Limb (tissue), 2 donors: ENCODE data around the gene ANO2.
"Not testable (repeated sequence)": the region's sequence is repeated elsewhere in the genome, so short reads cannot be mapped to it uniquely, and the experiment has no call there.

ENCODE experiments used
- DNase-seq, 2 donors: peaks; one replicate each; pipeline ENCODE4 v3.0.0-alpha.2; 2016; ENCODE audit errors: extremely low spot score in 2 of 2

The ANO2 gene

GRCh38 chr12:5556946-5557673, 387.9 kb downstream of the ANO2 start:
- DNase-seq: peak in 1 of 2 donors; percentile 19

DNA sequence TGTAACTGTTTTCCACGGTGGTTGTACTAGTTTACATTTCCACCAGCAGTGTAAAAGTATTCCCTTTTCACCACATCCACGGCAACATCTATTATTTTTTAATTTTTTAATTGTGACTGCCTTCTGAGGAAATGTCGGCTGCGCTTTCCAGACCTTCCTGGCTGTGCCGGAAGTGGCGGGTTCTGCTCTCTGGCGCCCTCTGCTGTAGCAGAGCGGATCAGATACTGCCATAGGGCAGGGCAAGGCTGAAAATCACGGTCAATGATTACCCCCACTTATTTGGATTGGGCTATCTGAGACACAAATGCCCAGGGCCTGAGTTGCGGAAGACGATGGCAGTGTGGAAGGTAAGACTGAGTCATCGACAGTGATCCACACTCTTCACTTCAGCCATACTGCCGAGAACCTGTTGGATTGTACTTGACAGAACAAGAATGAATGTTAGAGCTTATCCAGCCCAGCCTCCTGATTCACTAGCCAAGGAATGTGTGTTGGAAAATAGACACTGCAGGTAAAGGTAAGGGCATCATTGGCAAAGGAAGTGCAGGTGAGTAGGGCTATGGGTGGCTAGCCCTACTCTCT, 388.9 kb downstream of the ANO2 start:
- DNase-seq: no peak

- DNase-seq: no peak
Measured at GRCh38 chr12:5554711-5555110, 390.3 kb downstream of the ANO2 start.

DNA sequence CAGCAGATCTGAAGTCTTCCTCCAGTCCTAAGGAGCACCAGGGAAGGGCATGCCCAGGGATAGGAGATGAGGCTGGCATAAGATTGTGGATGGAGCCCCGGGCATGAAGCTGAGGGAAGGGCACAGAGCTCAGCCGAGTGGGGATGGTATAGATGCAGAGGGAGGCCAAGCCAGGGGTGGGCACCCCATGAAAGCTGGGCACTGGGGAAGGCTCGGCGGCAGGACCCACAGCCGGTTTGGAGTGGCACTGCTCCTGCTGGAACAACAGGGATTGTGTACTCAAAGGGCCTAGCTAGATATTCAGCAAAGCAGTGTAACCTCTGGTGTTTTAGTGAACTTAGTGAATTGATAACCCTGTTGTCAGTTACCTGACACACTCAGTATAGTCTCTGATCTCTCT, 396.0 kb downstream of the ANO2 start:
- DNase-seq: no peak

- no peak for DNase-seq
Measured at GRCh38 chr12:5548152-5548943, 396.7 kb downstream of the ANO2 start.

DNA sequence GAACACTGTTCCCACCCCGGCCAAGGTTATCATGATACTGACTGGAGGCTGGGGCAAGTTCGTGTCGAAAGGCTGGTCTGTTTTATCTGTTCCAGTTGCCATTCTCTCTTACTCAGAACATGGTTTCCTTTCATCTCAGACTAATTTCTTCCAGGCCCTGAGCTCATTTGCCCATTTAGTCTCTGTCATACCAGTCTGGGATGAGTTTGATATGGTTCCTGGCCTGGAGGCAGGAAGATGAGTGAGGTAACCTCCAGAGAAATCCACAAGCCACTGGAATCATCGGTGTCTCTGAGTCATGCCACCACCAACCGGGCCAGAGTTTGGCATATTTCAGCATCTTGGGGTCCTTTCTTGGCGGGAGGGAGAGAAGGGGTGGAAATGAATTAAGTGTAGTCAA, 398.4 kb downstream of the ANO2 start:
- no peak for DNase-seq

DNA sequence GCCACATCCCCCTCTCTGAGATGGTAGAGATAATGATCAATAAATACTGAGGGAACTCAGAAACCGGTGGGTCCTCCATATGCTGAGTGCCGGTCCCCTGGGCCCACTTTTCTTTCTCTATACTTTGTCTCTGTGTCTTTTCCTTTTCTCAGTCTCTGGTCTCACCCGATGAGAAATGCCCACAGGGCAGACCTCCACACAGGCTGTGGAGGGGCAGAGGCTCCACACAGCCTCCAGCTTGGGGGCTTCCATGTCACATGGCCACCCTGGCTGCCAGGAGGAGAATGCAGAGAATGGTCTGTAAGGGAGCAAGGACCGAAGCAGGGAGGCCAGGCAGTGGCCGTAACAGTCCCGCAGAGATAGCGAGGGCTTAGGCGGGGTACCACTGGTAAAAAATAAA, 407.3 kb downstream of the ANO2 start:
- DNase-seq: no peak

GRCh38 chr12:5537026-5537615, 407.9 kb downstream of the ANO2 start:
- not testable (repeated sequence) for DNase-seq

DNA sequence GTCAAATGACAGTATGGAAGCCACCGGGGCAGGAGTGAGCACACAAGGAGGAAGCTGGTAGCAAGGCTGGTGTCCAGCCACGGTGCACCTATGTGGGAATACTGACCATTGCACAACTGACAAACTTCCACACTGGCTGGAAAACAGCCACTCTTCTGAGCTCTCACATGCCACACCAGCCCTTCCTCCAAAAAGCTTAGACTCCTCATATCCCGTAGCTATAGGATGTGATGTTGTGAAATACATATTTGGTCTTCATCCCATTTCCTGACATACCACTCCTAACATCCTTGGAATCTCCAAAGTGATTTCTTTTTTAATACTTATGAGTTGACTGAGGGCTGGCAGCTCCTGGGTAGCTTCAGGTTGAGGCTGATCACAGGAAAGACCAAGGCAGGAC, 409.5 kb downstream of the ANO2 start:
- DNase-seq: no peak

DNA sequence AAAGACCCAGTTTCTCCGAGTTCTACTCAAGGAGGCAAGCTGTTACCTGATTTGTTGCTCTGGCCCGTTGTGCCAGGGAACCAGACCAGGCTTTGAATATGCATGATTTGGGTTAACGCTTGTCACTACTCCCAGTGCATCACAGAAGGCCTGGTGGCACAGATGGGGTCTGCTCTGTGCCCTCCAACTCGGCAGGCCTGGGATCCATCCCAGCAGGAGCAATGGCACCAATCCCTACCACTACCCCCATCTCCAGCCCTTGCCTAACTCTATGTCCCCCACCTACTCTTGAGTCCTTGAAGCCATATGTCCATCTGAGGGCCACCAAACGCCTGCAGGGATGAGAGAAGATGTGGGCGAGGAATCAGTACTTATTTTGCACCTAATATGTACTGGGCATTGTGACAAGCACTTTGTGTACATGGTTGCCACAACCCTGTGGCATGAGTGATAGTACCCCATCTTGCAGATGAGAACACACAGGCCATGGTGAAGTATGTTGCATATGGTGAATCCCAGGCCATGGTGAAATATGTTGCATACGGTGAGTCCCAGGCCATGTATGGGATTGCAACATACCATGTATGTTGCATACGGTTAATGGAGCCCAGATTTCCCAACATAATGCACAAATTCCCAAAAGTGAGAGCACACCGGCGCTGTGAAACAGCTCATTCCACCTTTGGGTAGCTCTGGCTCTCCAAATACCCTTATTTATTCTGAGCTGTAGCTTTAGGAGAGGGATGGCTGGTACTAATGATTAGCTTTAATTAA, 410.4 kb downstream of the ANO2 start:
- DNase-seq: no peak

DNA sequence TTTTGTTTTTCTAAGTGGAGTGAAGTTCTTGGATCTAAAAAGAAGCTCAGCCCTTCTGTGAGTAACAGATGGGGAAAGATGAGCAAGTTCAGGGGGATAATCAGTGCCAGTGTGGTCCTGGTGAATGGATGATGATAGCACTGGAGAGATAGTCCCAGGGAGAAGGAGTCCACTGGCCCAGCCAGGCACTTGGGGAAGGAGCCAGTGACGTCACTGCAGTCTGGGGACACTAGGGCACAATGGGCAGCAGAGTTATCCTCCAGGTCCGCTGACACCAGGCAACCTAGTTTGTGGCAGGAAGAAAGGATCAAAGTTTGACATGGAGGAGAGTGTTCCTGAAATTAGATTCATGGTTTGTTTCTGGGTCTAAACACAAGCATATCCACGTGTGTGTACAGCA, 411.7 kb downstream of the ANO2 start:
- DNase-seq: no peak

GRCh38 chr12:5525783-5526367, 419.2 kb downstream of the ANO2 start:
- no peak for DNase-seq

- DNase-seq: no peak
Measured at GRCh38 chr12:5524769-5525436, 420.2 kb downstream of the ANO2 start.

GRCh38 chr12:5524116-5524768, 420.8 kb downstream of the ANO2 start:
- DNase-seq: no peak

- no peak for DNase-seq
Measured at GRCh38 chr12:5523396-5524115, 421.5 kb downstream of the ANO2 start.

- peak in 1 of 2 donors; percentile 63 for DNase-seq
Measured at GRCh38 chr12:5522432-5523335, 422.4 kb downstream of the ANO2 start.

DNA sequence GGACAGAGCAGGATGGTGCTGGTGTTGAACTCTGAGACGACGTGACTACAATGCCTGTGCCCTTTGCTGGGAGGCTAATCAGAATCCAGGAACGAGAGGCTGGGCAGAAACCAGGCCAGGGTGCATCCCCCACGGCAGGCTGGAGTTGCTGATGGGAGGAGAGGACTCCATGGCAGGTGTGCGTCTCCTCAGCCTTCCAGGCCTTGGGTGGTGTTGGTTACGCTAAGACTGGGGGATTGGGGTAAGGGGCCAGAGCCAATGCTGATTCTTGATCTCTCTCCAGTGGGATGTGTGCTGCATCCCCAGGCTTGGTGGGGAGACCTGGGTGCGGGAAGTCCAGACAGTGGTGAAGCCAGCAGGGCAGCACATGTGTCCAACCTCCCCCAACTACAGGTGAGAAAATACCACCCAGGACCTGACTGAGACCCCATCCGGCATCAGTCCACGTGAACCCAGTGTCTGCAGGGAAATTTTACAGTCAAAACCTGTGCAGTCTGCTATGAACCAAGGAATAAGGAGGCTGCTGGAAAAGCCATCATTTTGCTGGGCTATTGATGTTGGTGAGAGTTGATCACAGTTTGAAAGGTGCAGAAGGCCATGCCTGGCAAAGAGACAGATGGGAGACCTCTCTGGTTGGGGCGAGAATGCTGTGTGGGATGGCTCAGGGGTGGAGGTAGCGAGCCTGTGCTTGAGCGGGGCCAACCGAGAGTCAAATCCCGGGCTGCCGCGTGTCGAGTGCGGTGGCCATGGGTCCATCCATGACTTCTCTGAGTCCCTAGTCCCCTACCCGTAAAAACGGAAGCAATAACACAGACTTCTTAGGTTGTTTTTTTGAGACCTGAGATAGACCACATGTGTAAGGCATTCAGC, 423.4 kb downstream of the ANO2 start:
- DNase-seq: no peak
